HG02623 (cell line): Measurements from ENCODE around the gene TMEM236.

ENCODE experiments used
- ATAC-seq: cut with Tn5 transposase; IDR thresholded peaks from one replicate; pipeline ENCODE4 v1.9.1; 2021; ENCODE audit warnings: moderate library complexity; ENCODE audit not compliant: unreplicated experiment

Gene TMEM236

GRCh38 chr10:17784688-17785087, 32.7 kb downstream of the TMEM236 start:
- no peak for ATAC-seq

DNA sequence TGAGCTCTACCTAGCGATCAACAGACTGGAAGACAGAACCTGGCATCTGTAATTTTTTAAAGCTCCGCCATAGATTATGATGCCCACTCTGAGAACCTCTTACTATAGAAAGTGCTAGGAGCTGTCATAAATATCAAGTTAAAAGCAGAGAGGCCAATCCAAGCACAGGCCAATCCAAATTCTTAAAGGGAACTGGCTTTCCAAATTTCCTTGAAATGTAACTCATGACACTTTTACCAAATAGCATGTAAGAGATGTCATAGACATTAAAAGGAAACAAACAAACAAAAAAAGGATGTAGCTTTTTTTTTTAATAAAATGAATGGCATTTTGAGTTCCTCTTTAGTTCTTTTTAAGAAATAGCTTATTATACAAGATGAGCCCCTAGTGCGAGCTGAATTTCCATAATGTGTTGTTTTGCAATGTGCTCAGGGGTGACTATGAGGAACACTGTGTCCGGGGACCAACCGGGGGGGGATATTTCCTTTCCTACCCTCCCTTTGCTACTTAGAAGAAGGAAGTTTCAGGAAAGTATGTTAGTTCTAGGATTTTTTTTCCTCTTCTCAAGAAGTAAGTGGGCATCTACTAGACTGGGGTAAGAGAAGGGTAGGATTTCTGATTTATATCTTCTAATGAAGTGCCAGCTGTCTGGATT, 33.4 kb downstream of the TMEM236 start:
- ATAC-seq: no peak

GRCh38 chr10:17787087-17787961, 35.3 kb downstream of the TMEM236 start:
- no peak for ATAC-seq

DNA sequence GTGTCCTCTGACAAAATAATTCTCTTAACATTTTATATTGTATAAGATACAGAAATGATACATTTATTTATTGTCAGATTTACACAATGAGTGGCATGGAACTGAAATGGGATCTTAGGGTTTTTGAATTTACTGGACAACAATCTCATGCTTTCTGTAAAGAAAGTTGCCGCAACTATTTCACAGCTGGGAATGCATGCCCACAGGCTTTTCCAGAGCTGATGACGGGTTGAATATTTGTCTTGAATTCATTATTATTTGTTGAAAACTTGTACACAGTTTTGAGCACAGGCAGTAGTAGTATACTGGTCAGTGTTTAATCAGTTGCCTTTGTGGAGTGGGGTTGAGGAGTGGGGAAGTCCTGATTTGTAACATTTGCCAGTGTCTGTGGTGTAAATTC, 36.6 kb downstream of the TMEM236 start:
- ATAC-seq: no peak

DNA sequence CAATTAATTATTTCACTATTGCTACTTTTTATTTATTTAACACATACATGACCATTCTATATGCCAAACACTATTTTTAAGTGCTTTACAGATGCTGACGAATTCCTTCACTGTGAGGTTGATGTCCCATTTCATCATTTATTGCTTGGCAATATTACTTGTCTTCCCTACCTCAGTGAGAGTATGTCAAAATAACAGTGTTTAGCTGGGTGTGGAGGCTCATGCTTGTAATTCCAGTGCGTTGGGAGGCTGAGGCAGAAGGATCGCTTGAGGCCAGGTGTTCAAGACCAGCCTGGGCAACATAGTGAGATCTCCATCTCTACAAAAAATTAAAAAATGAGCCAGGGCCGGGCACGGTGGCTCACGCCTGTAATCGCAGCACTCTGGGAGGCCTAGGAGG, 37.4 kb downstream of the TMEM236 start:
- ATAC-seq: no peak

- ATAC-seq: no peak
Measured at GRCh38 chr10:17790651-17791050, 38.6 kb downstream of the TMEM236 start.

DNA sequence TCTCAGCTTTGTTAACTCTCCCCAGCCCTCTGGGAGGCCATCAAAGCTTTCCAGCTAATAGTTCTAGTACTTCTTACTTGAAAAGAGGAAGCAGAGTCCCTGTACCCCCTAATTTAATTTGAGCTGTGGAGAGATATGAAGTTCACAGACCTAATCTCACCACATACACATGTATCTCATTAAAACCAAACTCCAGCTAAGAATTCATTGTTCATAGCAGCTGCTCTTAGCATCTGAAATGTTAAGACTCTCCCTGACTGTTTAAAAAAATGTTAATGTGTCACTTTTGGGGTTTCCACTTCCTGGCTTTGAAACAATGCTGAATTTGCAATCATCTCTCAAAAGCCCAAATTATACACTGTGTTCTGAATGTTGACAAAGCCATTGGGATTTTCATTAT, 41.0 kb downstream of the TMEM236 start:
- ATAC-seq: no peak

GRCh38 chr10:17793823-17794644, 42.0 kb downstream of the TMEM236 start:
- no peak for ATAC-seq

- ATAC-seq: no peak
Measured at GRCh38 chr10:17795083-17795482, 43.1 kb downstream of the TMEM236 start.

GRCh38 chr10:17795813-17796594, 44.0 kb downstream of the TMEM236 start:
- ATAC-seq: no peak

DNA sequence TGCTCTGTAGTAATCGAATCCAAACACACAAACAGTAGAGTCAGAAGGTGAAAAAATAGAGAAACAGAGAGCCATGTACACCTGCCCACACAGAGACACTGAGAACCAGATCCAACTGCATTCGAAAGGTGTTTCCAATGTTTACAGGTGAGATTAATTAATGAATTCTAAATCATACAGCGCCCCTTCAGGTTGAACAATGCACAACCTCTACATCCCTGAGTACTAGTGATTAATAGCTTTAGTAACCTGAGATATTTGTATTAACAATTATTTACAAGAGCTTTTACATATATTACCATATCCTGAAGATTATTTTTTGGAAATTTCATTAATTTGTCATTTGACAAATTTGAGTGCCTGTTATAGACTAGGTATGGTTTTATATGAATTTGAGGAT, 49.5 kb downstream of the TMEM236 start:
- no peak for ATAC-seq

DNA sequence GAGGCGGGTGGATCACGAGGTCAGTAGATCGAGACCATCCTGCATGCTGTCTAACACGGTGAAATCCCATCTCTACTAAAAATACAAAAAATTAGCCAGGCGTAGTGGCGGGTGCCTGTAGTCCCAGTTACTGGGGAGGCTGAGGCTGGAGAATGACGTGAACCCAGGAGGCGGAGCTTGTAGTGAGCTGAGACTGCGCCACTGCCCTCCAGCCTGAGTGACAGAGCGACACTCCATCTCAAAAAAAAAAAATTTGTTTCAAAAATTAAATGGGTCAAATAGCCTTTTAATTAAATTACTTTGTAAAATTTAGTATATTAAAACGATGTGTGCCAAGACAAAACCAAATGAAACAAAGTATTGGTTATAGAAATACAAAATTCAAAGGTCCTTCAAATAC, 50.3 kb downstream of the TMEM236 start:
- ATAC-seq: no peak

- no peak for ATAC-seq
Measured at GRCh38 chr10:17802976-17803375, 51.0 kb downstream of the TMEM236 start.

GRCh38 chr10:17805330-17805729, 53.3 kb downstream of the TMEM236 start:
- peak; percentile 15 for ATAC-seq

DNA sequence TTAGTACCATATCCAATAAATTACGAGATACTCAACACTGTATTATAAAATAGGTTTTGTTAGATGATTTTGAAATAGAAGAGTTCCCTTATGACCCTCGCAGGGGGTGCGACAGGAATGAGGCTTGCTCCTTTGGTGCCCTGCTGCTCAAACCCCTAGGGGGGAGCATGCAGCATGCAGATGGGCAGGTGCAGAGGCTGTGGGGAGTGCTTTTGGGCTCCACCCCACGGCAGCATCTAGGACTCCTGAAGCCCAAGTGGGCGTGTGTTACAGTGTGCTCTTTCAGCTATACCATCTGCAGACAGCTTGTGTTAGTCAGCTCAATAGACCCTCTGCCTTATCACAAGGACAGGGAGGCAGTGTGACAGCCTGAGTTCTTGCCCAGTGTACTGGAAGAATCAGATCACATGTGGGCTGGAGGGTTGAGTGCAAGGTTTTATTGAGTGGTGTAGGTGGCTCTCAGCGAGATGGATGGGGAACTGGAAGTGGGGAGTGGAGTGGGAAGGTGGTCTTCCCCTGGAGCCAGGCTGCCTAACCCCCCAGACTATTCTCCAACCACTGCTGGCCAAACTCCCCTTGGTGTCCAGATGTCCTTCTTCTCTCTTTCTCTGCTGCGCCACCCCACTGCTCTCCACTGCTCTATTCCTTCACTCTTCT, 54.0 kb downstream of the TMEM236 start:
- ATAC-seq: peak; percentile 82

DNA sequence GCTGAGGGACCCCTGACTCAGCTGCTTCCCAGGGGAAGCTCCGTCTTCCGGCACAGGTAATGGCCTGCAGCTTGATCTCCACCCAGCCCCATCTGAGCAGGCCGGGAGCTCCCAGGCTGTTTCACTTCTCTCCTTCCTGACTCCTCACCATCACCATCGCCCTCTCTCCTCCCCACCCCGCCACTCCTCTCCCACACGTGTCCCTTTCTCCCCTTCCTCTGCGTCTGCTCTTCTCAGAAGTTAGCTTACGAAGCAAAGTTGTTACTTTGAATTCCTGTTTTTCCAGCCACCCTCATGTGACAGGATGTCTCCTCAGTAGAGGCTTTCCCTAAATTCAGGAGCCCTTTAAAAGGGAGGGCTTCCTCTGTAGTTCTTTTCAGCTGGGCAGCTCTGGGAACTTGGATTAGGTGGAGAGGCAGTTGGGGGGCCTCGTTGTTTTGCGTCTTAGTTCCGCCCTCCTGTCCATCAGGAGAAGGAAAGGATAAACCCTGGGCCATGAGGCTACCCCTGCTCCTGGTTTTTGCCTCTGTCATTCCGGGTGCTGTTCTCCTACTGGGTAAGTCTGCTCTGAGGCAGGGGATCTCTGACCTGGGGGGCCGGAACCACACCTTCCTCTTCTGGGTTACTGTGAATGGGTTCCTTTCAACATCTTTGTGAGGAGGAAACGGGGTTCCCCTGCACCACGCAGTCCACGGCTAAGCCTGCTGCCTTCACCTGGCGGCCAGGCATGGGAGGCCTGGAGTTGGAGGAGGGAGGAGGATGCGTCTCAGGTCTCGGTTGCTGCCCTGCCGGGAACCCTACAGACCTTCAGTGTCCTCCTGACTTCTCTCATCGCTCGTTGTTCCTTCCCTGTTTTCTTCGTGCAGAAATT, 57.2 kb downstream of the TMEM236 start, which contains the start of gene MRC1:
Gene MRC1 (plus strand): TSS at position 378 of the 871 bp plus-strand sequence. CDS start 118 bp downstream, at position 496.
- ATAC-seq: no peak

- ATAC-seq: no peak
Measured at GRCh38 chr10:17811146-17811865, 59.3 kb downstream of the TMEM236 start.

DNA sequence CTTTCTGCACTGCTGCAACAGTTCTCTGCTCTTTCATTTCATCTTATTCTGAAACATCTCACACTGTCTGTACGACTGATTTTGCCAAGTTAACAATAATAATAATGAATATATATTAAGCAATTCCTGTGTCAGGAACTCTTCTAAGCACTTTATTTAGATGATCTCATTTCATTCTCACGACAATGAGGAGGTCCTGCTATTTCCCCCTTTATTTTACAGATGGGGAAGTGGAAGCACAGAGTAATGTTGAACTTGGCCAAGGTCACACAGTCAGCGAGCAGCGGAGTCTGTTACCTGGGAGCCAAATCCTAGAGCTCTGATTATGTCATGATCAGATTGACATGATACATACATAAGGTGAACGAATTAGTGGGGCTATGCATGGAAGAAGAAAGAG, 63.0 kb downstream of the TMEM236 start:
- ATAC-seq: no peak
